ENCODE measurements around the gene CHERP.
"Not testable (repeated sequence)": the region's sequence is repeated elsewhere in the genome, so short reads cannot be mapped to it uniquely, and the experiment has no call there.

Gene CHERP

DNA sequence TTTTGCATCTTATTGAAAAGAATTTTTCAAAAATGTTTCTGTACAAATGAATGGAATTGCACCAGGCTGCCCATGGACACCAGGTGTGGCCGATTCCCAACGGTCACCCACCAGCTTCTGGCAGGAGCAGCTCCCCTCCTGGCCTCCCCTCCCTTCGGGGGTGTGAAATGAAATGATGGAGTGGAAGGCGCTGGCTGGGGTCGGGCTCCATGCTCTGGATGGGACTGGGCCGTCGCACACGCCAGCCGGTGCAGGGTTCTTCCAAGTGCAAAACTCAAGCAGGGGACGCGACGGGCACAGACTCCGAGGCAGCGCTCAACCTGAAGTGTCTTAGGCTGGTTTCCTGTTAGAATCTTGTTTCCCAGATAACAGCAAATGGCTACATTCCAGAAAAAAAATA lies 24.2 kb downstream of the CHERP start:
- DNase-seq: no peak

DNA sequence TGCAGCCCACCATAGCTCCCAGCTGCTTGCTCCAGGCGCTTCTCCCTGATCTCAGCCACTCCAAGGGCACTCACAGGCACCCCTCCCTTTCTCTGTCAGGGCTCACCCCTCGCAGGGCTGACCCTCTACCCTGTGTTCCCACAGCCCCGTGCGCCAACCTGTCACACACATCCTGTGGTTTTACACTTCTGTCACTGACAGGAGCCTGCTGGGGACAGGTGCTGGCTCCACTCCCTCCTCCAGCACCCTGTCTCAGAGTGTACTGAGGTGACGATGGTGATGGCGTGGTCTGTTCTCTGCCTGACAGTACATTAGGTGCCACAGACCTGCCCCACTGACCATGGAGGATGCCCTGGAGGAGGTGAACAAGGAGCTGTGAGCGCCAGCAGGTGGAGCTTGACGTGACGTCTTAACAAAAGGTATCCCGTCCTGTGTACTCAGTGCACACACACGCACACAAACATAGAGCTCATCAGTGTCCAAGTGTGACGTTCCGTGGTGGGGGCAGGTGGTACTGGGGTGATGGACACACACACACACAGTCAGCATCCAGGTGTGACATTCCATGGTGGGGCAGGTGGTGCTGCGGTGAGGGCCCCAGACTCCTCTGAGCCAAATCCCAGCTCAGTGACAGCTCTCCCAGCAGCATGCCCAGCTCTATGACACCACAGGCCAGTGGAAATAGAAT lies 25.2 kb downstream of the CHERP start:
- DNase-seq: no peak

DNA sequence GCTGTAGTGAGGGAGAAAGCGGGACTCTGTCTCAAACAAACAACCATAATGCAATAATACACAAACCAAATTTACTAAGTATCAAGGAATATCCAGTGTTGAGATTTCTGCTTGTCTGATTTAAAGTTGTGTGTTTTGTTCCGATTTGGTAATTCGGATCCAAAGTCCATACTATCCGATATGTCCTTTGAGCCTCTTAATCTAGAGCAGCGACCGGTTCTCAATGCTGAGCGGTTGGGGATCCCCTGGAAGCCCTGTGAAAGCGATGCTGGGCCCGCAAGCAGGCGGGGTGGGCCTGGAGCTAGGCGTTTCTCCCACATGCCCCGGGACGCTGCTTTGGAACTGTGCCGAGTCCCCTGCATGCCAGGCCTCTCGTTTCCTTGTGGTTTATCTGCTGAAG lies 25.9 kb downstream of the CHERP start:
- DNase-seq: no peak

DNA sequence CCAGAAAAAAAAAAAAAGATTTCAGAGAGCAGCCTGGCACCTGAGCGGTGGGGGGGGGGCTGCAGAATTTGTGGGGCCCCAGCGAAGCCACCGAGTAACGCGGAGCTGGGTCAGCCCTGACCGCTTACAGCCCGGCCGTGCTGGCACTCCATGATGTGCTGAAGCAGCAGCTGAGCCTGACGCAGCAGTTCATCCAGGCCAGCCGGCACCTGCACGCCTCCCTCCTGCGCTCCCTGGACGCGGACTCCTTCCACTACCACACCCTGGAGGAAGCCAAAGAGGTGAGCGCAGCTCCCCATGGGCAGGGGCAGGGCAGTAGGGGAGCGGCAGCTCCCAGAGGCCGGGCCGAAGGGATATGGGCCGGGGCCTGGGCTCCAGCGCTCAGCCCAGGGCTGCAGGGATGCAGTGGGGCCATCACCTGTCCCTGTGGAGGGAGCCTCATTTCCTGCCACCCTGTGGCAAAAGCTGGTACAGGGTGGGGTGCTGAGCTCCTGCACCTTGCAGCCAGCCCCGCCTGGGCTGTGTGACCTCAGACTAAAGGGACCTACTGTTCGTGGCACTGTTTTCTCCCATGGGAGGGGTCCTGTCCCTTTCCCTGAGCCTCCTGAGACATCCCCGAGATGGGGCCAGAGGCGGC lies 27.7 kb downstream of the CHERP start:
- no peak for DNase-seq

DNA sequence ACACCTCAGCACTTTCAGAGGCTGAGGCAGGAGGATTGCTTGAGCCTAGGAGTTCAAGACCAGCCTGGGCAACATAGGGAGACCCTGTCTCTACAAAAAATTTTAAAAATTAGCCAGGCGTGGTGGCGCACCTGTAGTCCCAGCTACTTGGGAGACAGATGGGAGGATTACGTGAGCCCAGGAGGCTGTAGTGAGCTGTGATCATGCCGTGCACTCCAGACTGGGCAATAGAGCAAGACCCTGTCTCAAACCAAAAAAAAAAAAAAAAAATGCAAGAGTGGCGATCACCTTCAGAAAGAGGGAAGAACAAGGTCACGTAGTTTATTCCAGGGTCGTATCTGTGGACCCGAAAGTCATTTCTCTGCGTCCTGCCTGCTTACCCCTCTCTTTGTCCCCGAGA lies 29.6 kb downstream of the CHERP start:
- DNase-seq: not testable (repeated sequence)

DNA sequence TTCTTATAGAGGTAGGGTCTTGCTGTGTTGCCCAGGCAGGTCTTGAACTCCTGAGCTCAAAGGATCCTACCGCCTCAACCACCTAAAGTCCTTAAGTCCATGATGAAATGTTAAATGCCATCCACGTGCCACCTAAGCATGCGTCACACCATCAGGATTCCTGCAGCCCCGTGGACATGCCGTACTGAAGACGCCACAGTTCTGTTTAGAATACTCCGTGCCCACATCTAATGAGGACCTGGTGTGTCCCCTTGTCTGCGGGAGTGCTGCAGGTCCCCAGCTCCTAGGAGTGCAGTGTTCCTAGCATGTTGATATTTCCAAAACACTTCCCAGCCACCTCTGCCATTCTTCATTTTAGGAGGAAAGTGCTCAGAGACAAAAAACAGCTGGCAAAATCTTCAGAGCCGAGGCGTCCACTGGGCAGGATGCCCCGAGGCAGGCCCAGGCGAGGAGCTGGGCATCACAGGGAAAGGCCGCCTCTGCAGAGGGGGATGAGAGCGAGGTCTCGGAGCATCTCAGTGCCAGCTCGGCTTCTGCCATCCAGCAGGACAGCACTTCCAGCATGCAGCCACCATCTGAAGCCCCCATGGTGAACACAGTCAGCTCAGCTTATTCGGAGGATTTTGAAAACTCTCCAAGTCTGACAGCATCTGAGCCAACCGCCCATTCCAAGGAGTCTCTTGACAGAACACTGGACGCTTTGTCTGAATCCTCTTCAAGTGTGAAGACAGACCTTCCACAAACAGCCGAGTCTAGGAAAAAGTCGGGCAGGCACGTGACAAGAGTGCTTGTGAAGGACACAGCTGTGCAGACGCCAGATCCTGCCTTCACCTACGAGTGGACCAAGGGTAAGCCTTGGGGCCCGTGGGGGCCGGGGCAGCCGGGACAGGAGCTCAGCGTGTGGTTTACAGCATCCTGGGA lies 32.8 kb downstream of the CHERP start:
- DNase-seq: no peak

DNA sequence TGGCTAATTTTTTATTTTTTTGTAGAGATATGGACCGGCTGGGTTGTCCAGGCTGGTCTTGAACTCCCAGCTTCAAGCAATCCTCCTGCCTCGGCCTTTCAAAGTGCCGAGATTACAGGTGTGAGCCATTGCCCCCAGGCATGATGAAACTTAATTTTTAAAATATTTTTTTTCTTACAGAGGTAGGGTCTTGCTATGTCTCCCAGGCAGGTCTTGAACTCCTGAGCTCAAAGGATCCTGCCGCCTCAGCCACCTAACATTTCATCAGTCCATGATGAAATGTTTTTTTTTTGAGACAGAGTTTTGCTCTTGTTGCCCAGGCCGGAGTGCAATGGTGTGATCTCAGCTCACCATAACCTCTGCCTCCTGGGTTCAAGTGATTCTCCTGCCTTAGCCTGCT lies 33.7 kb downstream of the CHERP start:
- DNase-seq: no peak

DNA sequence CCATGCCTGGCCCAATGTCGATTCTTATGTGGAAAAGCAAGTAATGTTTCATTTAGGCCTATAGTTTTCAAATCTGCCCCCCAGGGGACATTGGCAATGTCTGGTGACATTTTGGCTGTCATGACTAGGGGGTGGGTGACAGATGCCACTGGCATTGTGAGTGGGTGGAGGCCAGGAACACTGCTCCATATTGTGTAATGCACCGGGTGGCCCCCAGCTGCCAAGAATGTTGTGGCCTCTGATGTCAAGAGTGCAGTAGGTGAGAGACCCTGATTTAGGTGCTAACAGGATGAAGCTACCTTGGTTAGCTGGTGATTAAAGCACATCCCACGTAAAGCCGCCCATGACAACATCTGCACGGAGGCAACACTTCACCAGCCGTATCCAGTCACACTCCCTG lies 35.3 kb downstream of the CHERP start:
- no peak for DNase-seq

DNA sequence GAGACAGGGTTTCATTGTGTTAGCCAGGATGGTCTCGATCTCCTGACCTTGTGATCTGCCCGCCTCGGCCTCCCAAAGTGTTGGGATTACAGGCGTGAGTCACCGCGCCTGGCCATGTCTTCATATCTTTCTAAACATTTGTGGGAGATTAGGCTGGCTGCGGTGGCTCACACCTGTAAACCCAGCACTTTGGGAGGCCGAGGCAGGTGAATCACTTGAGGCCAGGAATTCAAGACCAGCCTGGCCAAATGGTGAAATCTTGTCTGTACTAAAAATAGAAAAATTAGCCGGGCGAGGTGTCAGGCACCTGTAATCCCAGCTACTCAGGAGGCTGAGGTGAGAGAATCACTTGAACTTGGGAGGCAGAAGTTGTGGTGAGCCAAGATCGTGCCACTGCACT lies 36.1 kb downstream of the CHERP start:
- DNase-seq: not testable (repeated sequence)

DNA sequence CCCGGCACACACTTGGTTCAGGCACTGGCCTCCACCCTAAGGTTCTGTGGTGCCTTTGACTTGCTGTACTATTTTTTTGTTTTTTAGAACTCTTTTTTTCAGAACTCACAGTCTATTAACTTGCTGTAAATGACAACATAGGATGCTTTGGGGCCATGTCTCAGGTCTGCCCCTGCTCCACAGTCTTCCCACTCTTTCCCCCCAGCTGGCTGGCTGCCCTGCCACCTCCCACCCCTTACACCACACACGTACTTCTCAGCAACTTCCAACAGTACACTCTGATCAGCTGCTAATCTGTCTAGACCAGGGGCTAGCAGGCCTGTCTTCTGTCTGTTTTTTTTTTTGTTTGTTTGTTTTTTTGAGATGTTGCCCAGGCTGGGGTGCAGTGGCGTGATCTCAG lies 38.0 kb downstream of the CHERP start:
- DNase-seq: no peak

DNA sequence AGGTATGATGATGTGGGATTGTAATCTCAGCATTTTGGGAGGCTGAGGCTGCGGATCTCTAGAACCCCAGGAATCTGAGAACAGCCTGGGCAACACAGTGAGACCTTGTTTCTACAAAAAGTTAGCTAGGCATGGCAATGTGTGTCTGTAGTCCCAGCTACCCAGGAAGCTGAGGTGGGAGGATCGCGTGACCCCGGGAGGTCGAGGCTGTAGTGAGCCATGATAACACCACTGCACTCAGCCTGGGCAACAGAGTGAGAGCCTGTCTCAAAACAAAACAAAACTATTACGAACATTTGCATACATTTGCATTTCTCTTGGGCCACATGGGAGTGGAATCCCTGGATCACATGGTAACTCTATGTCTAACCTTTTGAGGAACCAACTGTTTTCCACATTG lies 44.4 kb downstream of the CHERP start:
- no peak for DNase-seq

DNA sequence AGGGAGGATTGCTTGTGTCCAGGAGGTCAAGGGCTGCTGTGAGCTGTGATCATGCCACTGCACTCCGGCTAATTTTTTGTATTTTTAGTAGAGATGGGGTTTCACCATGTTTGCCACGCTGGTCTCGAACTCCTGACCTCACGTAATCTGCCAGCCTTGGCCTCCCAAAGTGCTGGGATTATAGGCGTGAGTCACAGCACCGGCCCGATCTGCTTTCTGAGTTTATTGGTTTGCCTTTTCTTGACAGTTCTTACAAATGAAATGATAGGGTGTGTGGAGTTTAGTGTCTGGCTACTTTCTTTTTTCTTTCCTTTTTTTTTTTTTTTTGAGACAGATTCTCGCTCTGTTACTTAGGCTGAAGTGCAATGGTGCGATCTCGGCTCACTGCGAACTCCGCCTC lies 45.2 kb downstream of the CHERP start:
- no peak for DNase-seq

DNA sequence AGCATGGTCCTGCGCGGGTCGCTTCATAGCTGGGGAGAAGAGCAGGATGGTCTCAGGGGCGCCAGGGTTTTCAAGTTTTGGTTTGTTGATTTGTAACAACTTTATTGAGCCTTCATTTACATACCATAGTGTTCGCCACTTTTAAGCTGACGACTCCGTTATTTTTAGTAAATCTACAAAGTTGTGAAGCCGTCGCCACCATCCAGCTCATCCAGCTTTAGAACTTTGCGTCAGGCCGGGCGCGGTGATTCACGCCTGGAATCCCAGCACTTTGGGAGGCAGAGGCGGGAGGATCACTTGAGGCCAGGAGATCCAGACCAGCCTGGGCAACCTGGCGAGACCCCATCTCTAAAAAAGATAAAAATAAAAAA lies 45.6 kb downstream of the CHERP start:
- DNase-seq: no peak

DNA sequence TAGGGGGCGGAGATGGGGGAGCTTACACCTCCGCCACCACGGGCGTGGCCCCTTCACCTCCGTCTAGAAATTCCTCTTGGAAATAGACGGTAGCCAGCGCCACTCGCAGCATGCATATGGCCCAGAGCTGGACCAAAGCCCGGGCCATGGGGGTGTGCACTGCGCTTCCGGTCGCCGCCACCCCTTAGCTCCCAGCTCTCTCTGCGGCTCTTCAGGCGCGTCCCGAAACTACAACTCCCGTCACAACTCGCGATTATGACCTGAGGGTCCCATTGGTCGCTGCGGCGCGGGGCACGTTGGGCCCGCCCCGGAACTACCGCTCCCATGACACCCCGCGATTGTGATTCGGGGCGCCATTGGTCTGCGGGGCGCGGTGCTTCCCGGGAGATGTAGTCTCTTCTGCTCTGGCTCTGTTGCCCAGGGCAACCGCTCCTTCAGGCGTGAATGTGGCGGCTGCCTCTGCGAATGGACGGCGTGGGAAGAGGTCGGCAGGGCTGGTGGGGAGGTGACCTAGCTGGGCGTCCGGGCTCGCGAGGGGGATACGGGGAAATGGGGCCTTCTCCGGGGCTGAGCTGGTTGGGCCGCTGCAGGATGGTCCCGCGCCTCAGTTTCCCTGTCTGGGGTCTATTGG lies 46.1 kb downstream of the CHERP start, which contains the start of the genes C19orf44 and CALR3:
TSS of gene C19orf44 (plus strand) at position 413 of the 631 bp plus-strand sequence. CDS start 4,399 bp downstream, outside the sequence.
TSS of gene CALR3 (minus strand) at position 186 of the 631 bp plus-strand sequence. CDS start at position 148, 38 bp downstream.
- peak; percentile 98 for DNase-seq

DNA sequence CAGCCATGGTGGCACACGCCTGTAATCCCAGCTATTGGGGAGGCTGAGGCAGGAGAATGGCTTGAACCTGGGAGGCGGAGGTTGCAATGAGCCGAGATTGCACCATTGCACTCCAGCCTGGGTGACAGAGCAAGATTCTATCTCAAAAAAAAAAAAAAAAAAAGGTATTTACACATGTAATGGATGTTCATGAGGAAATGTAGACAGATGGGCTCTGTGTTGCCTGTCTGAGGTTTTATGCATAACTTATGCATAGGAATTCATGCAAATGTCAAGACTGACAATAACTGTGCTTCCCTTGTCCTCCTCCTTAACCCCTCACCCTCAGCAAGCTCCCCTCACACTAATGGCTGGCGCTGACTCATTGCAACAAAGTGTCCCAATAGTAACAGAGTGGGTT lies 55.8 kb downstream of the CHERP start:
- DNase-seq: not testable (repeated sequence)

DNA sequence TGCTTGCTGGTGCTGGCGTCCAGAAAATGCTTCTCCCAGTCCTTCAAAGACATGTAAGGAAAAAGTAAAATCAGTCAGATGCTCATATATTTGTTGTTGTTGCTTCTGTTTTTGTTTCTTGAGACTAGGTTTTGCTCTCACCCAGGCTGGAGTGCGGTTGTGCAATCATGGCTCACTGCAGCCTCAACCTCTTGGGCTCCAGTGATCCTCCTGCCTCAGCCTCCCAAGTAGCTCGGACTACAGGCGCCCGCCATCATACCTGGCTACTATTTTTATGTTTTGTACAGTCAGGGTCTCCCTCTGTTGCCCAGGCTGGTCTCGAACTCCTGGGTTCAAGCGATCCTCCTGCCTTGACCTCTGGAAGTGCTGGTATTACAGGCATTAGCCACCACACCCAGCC lies 59.5 kb downstream of the CHERP start:
- no peak for DNase-seq

DNA sequence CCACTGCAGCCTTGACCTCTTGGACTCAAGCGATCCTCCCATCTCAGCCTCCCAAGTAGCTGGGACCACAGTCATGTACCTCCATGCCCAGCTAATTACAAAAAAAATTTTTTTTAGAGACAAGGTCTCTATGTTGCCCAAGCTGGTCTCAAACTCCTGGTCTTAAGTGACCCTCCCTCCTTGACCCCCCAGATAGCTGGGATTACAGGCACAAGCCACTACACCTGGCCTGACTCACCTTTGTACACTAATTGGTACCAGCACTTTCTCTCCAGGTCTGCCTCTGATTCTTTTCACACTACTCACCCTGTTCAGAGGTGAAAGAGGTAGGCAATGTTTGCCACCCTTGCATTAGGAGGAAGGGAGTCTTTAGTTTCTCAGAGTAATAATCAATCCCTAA lies 64.9 kb downstream of the CHERP start:
- no peak for DNase-seq

DNA sequence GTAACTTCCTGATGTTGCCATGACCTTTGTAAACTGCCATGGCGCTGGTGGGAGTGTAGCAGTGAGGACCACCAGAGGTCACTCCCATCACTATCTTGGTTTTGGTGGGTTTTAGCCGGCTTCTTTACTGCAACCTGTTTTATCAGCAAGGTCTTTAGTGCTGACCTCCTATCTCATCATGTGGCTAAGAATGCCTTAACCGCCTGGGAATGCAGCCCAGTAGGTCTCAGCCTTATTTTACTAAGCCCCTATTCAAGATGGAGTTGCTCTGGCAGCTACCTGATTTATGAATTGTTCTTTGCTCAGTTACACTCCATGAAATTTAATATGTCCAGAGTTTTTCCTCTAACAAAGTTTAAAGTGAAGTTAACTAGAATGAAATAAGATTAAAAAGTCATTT lies 65.8 kb downstream of the CHERP start:
- DNase-seq: no peak

DNA sequence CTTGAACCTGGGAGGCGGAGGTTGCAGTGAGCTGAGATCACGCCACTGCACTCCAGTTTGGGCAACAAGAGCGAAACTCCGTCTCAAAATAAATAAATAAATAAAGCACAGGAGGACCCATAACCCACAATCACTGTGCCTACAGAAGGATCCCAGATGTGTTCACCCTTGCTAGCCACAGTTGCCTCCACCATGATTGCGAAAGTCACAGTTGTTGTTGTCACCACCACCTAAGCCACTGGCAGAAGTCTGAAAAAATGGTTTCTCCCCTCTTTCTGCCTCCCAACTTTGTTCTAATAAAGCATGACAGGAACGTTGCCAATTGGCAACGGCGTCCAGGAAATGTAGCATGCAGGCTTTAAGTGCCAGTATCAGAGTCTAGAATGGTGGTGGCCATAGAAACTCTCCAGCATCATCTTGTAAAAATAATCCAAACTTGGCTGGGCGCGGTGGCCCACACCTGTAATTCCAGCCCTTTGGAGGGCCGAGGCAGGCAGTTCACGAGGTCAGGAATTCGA lies 68.3 kb downstream of the CHERP start:
- DNase-seq: no peak

DNA sequence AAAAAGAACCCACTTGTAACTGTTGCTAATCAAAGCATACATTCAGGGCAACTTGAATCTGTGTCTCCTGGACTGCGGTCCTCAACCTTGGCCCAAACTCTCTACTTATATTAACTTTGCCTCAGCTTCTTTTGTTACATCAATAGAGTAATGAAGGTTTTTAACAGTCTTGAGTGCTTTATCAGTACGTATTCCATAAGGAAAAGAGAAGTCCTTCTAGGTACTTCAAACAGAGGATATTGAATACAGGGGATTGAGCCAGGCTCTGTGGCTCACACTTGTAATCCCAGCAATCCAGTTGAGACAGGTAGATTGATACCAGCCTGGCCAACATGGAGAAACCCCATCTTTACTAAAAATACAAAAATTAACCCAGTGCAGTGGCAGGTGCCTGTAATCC lies 69.2 kb downstream of the CHERP start:
- no peak for DNase-seq

DNA sequence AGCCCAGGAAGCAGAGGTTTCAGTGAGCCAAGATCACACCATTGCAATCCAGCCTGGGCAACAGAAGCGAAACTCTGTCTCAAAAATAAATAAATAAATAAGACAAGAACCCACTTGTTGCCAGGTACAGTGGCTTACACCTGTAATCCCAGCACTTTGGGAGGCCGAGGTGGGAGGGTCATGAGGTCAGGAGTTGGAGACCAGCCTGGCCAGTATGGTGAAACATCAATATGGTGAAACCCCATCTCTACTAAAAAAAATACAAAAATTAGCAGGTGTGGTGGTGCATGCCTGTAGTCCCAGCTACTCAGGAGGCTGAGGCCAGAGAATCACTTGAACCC lies 69.7 kb downstream of the CHERP start:
- not testable (repeated sequence) for DNase-seq

DNA sequence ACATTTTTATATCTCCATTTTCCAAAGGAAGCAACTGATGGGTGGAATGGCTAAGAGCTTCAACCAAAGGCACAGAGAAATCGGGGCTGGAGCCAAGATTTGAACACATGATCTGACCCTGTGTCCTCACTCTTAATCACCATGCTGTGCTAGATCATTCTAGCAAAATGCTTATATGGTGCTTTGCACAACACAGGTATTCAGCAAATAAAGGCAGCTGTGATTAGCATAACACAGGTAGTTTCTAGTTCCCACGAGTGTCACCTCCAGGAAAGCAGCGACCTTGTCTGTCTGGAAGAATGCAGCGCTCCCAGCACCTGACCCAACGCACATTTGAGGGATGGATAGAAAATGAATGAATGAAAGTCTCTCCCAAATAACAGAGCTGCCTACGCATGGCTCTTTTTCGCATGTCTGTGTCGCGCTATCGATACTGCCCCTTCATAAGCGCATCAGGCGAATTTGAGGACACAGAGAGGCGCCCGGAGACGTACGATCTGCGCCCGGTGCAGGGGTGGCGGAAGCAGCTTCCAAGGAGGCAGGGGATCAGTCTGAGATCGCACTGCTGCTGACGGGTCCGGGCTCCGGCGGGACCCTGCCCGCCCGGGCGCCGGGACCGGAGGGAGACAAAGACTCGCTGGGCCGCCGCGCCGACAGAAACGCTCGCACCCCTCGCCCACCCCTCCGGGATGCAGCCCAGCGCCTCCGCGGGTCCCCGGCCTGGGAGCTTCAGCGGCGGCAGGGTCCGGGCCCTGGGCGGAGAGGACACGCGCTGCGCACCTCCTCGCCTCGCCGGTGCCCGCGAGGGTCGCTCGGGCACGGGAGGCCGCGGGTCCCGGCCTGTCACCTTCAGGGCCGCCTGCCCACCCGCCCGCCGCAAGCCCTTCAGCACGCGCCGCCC lies 71.1 kb downstream of the CHERP start:
- peak; percentile 30 for DNase-seq

Measured in activated naive CD4-positive, alpha-beta T cell treated with Interleukin-2 at 50 U/mL for 16 hours (primary cell).